Fibroblast of mammary gland (primary cell): ENCODE measurements around the gene CSDE1.

Source experiments
- DNase-seq: peaks from one replicate; pipeline ENCODE4 v3.0.0-alpha.2; 2010; ENCODE audit warnings: low read depth
- H3K4me3 ChIP-seq: 2 replicates; pipeline ENCODE4 v1.5.1; 2011; ENCODE audit warnings: low read depth, mild to moderate bottlenecking, low read length, moderate library complexity; ENCODE audit not compliant: control insufficient read depth
- CTCF ChIP-seq: conservative IDR thresholded peaks from 2 replicates; pipeline ENCODE4 v1.5.1; 2011; ENCODE audit warnings: low read depth, low read length, inconsistent platforms; ENCODE audit not compliant: control insufficient read depth, insufficient read depth

Gene CSDE1

GRCh38 chr1:114746450-114747121, 11.2 kb downstream of the CSDE1 start:
- TF ChIP-seq CTCF: no peak
- DNase-seq: no peak
- H3K4me3 ChIP-seq: no peak overlapping the region

GRCh38 chr1:114745291-114745690, 12.5 kb downstream of the CSDE1 start:
- peak; percentile 44 for DNase-seq
- no peak overlapping the region for H3K4me3 ChIP-seq
- no peak for TF ChIP-seq CTCF

- TF ChIP-seq CTCF: no peak
- no peak for DNase-seq
These were observed 15.6 kb downstream of the CSDE1 start for GRCh38 chr1:114741963-114742746.

GRCh38 chr1:114740331-114740730, 17.5 kb downstream of the CSDE1 start:
- H3K4me3 ChIP-seq: no peak overlapping the region
- DNase-seq: no peak
- no peak for TF ChIP-seq CTCF

More at GRCh38 chr1:114741963-114742746, 15.6 kb downstream of the CSDE1 start:
- no peak overlapping the region for H3K4me3 ChIP-seq

GRCh38 chr1:114737314-114737849, 20.4 kb downstream of the CSDE1 start:
- H3K4me3 ChIP-seq: no peak overlapping the region
- DNase-seq: no peak
- TF ChIP-seq CTCF: no peak

- no peak overlapping the region for H3K4me3 ChIP-seq
- DNase-seq: no peak
- TF ChIP-seq CTCF: no peak
These were observed 22.3 kb downstream of the CSDE1 start for GRCh38 chr1:114735479-114735878.
